ENCODE results near the gene ANKUB1.

DNA sequence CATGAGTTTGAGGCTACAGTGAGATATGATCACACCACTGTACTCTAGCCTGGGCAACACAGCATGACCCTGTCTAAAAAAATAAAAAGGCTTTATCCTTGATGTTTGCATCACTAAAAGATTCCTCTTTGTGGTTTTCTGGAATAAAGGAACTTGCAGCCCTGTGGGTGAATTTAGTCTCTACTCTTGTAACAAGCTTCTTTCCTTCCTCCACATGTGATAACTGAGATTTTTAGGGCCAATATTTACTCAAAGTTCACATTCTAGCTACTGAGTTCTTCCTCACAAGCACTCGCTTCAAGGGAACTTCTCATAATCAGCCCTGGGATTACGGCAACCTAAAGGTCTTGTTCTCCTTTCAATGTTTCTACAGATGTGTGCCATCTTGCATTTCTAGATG, 64.7 kb downstream of the ANKUB1 start:
- TF ChIP-seq CTCF (IDR thresholded peaks at IDR 0.05) (no peak), POLR2A (IDR thresholded peaks at IDR 0.05) (no peak), POLR2AphosphoS5 (IDR thresholded peaks at IDR 0.05) (no peak)

Data from breast epithelium (tissue), 3 donors.